ENCODE results near the gene CTAG2.

DNA sequence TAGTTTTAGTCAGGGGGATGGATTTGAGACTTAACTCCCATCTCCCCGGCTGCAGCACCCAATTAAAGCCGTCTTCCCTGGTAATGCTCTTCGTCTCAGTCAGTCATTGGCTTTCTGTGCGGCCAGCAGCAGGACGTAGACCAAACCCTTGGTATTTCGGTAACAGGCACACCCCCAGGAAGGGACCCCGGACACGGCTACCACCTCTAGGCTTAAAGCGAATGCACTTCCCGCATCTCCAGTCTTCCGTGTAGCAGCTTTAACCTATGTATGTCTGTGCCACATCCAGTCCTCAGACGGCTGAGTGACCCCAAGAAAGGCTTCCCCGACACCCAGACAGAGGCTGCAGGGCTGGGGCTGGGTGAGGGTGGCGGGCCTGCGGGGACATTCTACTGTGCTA lies 1.5 kb upstream of the CTAG2 start:
- TF ChIP-seq, protein P1, sequence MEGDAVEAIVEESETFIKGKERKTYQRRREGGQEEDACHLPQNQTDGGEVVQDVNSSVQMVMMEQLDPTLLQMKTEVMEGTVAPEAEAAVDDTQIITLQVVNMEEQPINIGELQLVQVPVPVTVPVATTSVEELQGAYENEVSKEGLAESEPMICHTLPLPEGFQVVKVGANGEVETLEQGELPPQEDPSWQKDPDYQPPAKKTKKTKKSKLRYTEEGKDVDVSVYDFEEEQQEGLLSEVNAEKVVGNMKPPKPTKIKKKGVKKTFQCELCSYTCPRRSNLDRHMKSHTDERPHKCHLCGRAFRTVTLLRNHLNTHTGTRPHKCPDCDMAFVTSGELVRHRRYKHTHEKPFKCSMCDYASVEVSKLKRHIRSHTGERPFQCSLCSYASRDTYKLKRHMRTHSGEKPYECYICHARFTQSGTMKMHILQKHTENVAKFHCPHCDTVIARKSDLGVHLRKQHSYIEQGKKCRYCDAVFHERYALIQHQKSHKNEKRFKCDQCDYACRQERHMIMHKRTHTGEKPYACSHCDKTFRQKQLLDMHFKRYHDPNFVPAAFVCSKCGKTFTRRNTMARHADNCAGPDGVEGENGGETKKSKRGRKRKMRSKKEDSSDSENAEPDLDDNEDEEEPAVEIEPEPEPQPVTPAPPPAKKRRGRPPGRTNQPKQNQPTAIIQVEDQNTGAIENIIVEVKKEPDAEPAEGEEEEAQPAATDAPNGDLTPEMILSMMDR (optimal IDR thresholded peaks at IDR 0.05 in 1 of 3, IDR thresholded peaks at IDR 0.05 in 1 of 3, conservative IDR thresholded peaks at IDR 0.05 in 1 of 3; ENCODE audit: extremely low read depth in 1 of 3, insufficient read depth in 2 of 3, low read length in 3 of 3) = no peak
- no peak for TF ChIP-seq EZH2 (IDR thresholded peaks at IDR 0.05; ENCODE audit: low read length)

Measured in keratinocyte (primary cell).